LNCaP clone FGC (cell line): ENCODE measurements around the gene EDN2.
A peak's percentile ranks its signal among the peaks of the same experiment; 100 is the strongest.

Experiments used
- DNase-seq: peaks from one replicate; pipeline ENCODE4 v3.0.0-alpha.2; 2011; ENCODE audit warnings: low read depth
- H3K4me3 ChIP-seq: 2 replicates; pipeline ENCODE4 v1.5.1; 2011; ENCODE audit warnings: mild to moderate bottlenecking, low read depth, low read length, control low read depth
- CTCF ChIP-seq: IDR thresholded peaks from 2 replicates; pipeline ENCODE4 v1.5.1; 2012; ENCODE audit warnings: mild to moderate bottlenecking; ENCODE audit not compliant: control insufficient read depth, insufficient read depth; ENCODE audit errors: extremely low read depth

The EDN2 gene

GRCh38 chr1:41484402-41485241 is at the start of gene EDN2:
Gene EDN2 (minus strand): TSS chr1:41484683. CDS start chr1:41484601, 82 bp downstream.
- peak; percentile 65 for DNase-seq
- TF ChIP-seq CTCF, result peak; percentile 47
- H3K4me3 ChIP-seq, result peak within 1 kb of the TSS; percentile 33

DNA sequence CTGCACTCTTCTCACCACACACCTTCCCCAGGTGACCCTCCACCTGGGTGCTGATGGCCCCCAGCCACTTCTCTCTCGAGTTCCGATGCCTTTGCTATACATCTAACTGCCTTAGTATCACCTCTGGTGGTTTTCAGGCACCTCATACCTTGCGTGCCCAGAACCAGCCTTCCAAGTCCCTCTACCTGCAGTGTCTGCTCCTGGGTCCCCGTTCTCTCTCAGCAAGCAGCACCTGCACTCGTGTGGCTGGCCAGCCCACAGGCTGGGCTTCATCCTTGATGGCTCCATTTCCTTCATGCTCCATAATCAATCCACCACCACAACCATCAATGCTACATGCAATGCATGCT is 49.2 kb upstream of the EDN2 start:
- no peak for DNase-seq

DNA sequence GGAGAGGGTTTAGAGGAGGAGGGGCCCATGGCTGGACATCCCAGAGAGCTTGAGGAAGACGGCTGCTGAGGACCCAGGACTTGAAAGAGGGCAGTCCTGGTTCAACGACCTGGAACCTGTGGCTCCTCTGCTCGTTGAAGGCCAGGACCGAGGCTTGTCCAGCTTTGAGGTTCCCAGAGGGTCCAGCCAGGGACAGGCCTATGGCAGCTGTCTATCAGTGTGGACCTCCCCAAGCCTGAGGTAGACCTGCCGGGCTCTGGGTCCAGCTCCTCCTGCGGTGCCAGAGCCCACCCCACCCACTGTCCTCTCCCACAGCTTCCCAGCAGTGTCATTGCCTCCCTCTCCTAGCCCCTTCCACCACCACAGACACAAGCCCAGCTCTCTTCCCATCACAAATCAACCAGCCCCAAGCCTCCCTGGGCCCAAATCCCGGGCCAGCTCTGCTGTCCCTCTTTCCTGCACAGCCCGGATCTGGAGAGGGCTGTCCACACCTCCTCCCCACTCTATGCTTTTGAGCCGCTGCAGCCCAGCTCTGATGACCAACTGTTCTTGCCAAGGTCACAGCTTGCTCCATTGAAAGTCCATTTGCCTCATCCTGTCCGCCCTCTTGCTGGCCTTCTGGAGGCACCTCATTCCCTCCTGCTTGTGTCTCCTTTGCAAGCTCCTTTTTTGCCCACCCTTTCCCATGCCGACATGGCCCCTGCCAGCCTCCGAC is 48.7 kb upstream of the EDN2 start:
- no peak overlapping the region for H3K4me3 ChIP-seq
- DNase-seq, result no peak
- no peak for TF ChIP-seq CTCF

More for the DNA sequence above, 49.2 kb upstream of the EDN2 start:
- no peak overlapping the region for H3K4me3 ChIP-seq
- no peak for TF ChIP-seq CTCF

GRCh38 chr1:41532206-41532975 is 47.9 kb upstream of the EDN2 start:
- no peak for DNase-seq
- no peak overlapping the region for H3K4me3 ChIP-seq
- TF ChIP-seq CTCF, result no peak

GRCh38 chr1:41530411-41530810 is 45.9 kb upstream of the EDN2 start:
- no peak for TF ChIP-seq CTCF
- DNase-seq, result no peak
- H3K4me3 ChIP-seq, result no peak overlapping the region

DNA sequence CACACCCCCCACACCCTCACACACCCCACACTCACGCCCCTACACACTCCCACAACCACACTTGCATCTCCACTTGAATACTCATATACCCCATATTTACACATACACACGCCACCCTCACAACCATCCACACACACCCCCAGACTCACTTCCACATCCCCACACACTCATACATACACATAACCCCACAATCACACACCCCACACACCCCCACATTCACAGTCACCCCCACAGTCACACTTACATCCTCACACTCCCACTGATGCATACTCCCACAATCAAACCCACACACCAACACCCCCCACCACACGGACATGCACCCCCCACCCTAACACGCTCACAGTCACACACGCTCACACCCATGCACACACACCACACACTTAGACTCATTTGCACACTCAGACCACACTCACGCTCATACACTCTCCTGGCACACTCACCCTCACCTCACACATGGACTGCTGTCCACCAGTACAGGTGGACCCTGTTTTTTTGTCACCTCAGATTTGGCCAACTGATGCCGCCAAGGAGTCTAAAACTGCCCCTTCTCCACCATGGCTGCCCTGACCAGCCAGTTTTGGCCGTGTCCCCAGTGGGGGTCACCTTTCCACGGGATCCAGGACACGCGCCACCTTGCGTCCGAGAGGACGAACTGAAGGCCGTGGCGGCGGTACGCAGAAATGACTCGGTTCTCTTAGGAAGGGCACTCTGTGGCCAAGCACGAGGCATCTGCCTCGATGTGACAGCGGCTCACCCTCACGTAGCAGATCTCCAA is 45.3 kb upstream of the EDN2 start:
- 0 out of 2 replicates have a peak, but pooled peaks have one; percentile 10 for TF ChIP-seq CTCF
- DNase-seq, result no peak
- no peak overlapping the region for H3K4me3 ChIP-seq
